Stimulated activated CD8-positive, alpha-beta memory T cell treated with anti-CD3 and anti-CD28 coated beads, Interleukin-2, amount 100 ng/mL, for 48 hours (primary cell): ENCODE measurements around the gene GSTK1.
A peak's percentile ranks its signal among the peaks of the same experiment; 100 is the strongest.

Experiments used
- DNase-seq, 2 donors: peaks; one replicate each; pipeline ENCODE4 v3.0.0-alpha.2; 2020; ENCODE audit warnings: low read depth in 2 of 2

Gene GSTK1

GRCh38 chr7:143296686-143297085 lies 33.4 kb downstream of the GSTK1 start:
- DNase-seq, result no peak

GRCh38 chr7:143299346-143299745 lies 36.1 kb downstream of the GSTK1 start:
- DNase-seq, result no peak

GRCh38 chr7:143299840-143300239 lies 36.6 kb downstream of the GSTK1 start:
- DNase-seq, result peak in 1 of 2 donors; percentile 29

GRCh38 chr7:143300959-143301935 lies 38.0 kb downstream of the GSTK1 start:
- DNase-seq, result no peak

- no peak for DNase-seq
Measured at GRCh38 chr7:143303733-143304132, 40.5 kb downstream of the GSTK1 start.

GRCh38 chr7:143304938-143305337 lies 41.7 kb downstream of the GSTK1 start:
- DNase-seq, result no peak

GRCh38 chr7:143305423-143306070 lies 42.3 kb downstream of the GSTK1 start:
- DNase-seq, result peak; percentile 47 to 65

GRCh38 chr7:143308632-143309031 lies 45.4 kb downstream of the GSTK1 start:
- no peak for DNase-seq

- no peak for DNase-seq
Measured at GRCh38 chr7:143314127-143314526, 50.9 kb downstream of the GSTK1 start.

- DNase-seq, result no peak
Measured at GRCh38 chr7:143315776-143316175, 52.5 kb downstream of the GSTK1 start, which contains the start of gene CLCN1. Gene CLCN1, plus strand, starts transcription at chr7:143316111. Its CDS starts 102 bp downstream, at chr7:143316213.

- no peak for DNase-seq
Measured at GRCh38 chr7:143316492-143316891, 53.3 kb downstream of the GSTK1 start.

- no peak for DNase-seq
Measured at GRCh38 chr7:143318661-143319060, 55.4 kb downstream of the GSTK1 start.
